ENCODE data around the gene DAB1.
"Not testable (repeated sequence)": the region's sequence is repeated elsewhere in the genome, so short reads cannot be mapped to it uniquely, and the experiment has no call there.

DAB1 gene

GRCh38 chr1:57269630-57270225, 154.1 kb downstream of the DAB1 start:
- DNase-seq = no peak

GRCh38 chr1:57265104-57265503, 158.8 kb downstream of the DAB1 start:
- no peak for DNase-seq

GRCh38 chr1:57262472-57262871, 161.4 kb downstream of the DAB1 start:
- no peak for DNase-seq

DNA sequence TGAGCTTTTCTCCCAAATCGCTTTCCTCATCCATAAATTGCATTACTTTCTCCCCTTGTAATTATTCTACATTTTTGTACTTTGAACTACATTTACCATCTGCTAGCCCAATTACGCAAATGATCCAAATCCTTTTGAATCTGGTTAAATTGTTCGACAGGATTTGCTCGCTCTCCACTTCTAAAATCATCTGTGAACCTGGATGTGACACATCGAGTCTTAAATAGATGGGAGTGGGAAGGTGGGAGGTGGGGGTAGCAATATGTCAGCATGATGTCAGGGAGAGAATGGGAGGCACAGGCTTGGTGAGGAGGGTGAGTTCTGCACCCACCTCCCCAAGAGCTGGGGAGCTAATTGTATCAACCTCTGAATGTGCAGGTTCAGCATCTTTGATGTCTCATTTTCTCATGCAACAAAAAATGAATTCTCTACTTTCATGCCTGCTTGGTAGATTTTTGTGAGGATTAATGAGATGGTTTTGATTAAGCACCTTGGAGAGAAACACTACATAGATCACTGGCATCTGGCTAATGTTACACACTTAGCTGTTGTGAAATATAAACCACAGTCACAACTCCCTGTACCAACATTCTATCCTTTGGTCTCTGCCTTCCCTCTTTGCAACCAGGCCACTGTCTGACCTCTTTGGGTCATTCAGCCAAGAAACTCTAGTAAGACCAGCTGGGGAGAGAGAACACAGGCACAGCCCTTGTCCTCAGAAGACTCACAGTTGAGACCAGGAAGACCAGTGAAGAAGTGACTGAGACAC, 165.1 kb downstream of the DAB1 start:
- DNase-seq = no peak

GRCh38 chr1:57255945-57256344, 167.9 kb downstream of the DAB1 start:
- DNase-seq = no peak

DNA sequence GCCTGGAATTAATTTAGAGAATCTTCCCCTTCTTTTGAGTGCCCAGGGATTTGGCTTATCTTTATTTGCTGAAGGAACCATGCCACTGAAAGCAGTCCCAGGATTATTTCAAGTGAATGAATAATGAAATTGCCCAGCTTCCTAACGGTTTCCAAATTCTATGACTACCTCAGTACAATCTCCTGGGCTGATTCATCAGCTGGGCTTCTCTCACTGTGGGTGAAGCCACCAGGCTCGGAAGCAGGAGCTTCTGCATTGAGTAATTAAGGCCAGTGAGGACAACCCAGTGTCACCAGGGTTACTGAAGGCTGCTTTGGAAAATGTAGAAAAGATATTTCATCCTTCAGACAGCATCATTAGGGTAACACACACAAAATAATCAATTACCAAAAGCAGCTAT, 169.8 kb downstream of the DAB1 start:
- no peak for DNase-seq

- DNase-seq = no peak
Measured at GRCh38 chr1:57252597-57253294, 171.1 kb downstream of the DAB1 start.

- no peak for DNase-seq
Measured at GRCh38 chr1:57250021-57250420, 173.8 kb downstream of the DAB1 start.

GRCh38 chr1:57249511-57249910, 174.3 kb downstream of the DAB1 start:
- no peak for DNase-seq

DNA sequence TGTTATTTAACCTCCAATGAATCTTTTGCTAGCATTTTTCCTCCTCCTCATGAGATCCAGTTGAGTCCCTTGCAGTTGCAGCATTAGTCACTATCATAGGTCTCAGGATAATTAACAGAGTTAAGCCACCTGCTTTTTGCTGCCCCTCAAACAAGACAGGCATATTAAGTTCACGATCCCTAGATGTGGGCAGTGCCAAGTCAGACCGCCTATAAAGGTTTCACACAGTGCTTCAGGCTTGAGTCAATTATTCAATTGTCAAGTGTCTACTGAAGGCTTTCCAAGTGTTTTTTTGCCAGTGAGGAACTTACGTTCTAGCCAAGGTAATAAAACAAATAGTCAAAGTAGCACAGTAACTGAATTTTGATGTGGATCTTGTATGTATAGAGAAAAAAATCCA, 175.0 kb downstream of the DAB1 start:
- no peak for DNase-seq

- DNase-seq = no peak
Measured at GRCh38 chr1:57238233-57238781, 185.6 kb downstream of the DAB1 start.

- no peak for DNase-seq
Measured at GRCh38 chr1:57235730-57236510, 187.9 kb downstream of the DAB1 start.

DNA sequence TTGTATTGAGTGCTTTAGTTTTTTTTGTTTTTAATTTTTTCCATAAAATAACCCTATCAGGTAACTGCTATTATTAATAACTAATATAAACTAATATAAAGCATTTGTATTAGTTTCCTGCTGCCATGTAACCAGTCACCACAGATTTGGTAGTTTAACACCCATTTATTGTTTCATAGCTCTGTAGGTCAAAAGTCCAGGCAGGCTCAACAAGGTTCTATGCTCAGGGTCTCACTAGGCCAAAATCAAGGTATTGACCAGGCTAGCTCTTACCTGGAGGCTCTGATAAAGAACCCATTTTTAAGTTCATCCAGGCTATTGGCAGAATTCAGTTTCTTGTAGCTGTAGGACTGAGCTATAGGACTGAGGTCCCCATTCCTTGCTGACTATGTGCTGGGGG, 189.4 kb downstream of the DAB1 start:
- DNase-seq = no peak

DNA sequence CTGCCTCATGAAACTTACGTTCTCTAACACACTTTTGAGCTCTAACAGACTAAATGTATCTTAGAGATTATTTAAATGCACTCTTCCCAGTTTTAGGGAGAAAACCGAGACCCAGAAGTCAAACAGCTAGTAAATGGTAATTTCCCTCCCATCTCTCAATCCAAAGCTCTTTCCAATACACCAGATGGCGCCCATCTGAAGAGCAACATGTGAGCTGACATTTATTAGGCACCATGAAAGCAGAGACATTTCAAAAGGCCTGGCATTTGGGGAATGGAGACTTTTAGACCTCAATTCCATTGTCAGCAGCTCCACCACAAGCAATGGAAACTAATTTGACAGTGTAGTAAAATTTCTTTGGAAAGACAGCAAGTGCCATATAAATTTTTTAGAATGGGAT, 191.4 kb downstream of the DAB1 start:
- DNase-seq = no peak

GRCh38 chr1:57229998-57230397, 193.9 kb downstream of the DAB1 start:
- DNase-seq = no peak

GRCh38 chr1:57229076-57229475, 194.8 kb downstream of the DAB1 start:
- no peak for DNase-seq

DNA sequence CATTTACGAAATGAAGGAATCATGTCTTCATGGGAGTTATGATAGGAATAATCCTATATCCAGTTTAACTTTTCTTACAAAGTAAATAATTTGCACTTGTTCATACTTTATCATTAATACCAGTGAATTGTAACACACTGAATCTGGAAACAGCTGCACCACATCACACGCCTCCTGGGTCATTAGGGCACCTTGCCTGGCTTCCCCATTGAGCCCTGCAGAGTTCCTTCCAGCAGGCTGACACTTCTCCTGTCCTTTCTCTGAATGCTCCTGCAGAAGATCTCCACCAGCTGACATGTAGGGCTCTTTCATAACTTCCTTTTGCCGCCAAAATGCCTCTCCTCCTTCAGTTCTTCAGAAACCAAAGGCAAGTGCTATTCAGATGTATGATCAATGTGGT, 201.1 kb downstream of the DAB1 start:
- DNase-seq = no peak

GRCh38 chr1:57222307-57222706, 201.6 kb downstream of the DAB1 start:
- DNase-seq = no peak

- DNase-seq = not testable (repeated sequence)
Measured at GRCh38 chr1:57220905-57221304, 203.0 kb downstream of the DAB1 start.

DNA sequence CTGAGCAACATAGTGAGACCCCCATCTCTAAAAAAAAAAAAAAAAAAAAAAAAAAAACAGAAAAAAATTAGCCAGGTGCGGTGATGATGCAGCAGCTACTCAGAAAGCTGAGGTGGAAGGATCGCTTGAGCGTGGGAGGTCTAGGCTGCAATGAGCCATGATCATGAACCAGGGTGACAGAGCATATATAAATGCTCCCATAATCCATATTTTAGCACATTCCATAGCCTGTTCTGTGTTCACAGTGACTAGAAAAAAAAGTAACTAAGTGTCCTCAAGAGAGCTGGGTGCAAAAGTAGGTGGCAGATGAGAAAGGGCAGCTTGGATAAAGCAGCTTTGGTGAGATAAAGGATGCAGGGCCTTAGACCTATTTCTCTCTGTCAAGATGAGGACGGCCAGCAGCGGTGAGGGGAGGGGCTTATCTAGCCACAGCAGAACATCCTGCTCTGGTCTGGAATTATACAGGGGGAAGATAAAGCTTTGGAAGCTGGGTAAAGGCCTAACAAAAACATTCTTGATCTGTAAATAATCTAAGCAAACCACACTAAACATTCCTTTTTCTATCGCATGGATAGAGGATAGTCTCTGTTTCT, 205.3 kb downstream of the DAB1 start:
- DNase-seq = no peak

GRCh38 chr1:57217905-57218304, 206.0 kb downstream of the DAB1 start:
- no peak for DNase-seq

- DNase-seq = peak in 1 of 2 experiments; percentile 1
Measured at GRCh38 chr1:57214951-57215575, 208.8 kb downstream of the DAB1 start.
